ENCODE measurements around the gene TRAPPC4. TPM values are rescaled to one million over a fixed set of nuclear protein-coding genes. Genes with fewer than 3 reads are reported as not detected.
A peak's percentile ranks its signal among the peaks of the same experiment; 100 is the strongest.
"Not testable (repeated sequence)": the region's sequence is repeated elsewhere in the genome, so short reads cannot be mapped to it uniquely, and the experiment has no call there.

TRAPPC4 gene
- polyA plus RNA-seq, 5 donors, result 67.9 to 96.9 (median 72.4) TPM

GRCh38 chr11:119006656-119007055, 11.9 kb upstream of the TRAPPC4 start:
- no peak for DNase-seq

DNA sequence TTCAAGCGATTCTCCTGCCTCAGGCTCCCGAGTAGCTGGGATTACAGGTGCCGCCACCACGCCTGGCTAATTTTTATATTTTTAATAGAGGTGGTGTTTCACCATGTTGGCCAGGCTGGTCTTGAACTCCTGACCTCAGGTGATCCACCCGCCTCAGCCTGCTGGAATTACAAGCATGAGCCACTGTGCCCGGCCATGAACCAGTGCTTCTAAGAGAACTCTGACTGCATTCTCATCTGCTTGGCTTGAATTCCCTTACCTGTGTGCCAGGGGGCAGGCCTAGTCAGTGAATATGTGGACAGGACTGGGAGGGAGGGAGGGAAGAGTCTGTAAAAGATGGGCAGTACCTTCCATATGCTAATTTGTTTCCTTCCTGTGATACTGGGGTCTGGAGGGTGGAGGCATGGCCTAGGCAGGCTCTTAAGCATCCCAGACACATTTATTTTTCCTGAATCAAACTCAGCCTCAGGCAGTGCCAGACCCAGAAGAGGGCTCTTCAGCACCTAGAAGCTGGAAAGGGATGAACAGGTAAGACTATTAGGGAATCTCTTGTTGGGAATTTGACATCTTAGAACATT, 7.0 kb upstream of the TRAPPC4 start:
- no peak for DNase-seq

DNA sequence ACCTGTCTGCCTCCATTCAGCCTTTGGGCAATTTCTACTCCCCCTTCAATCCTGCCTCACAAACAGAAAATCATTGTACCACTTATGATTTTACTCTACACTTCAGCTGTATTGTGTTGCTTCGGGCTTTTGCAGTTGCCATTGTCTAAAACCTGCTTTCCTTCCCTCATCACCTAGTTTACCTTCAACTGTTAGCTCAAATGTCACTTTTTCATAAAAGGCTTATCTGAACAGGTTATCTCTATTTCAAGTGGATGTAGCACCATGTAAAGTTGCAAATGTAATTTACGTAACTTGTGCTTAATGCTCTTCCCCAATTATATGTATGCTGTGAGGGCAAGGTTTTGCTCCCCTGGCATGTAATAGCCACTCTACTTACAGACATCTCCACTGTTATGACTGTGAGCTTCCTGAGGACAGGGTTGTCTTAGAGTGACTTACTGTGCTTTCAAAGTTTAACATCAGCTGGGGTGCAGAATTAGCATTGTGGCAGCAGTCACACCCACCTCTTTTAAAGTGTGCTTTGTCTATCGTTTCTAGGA, 5.9 kb upstream of the TRAPPC4 start:
- DNase-seq, result no peak

- DNase-seq, result no peak
Measured at GRCh38 chr11:119014209-119014924, 4.2 kb upstream of the TRAPPC4 start.

- no peak for DNase-seq
Measured at GRCh38 chr11:119015054-119015611, 3.4 kb upstream of the TRAPPC4 start.

DNA sequence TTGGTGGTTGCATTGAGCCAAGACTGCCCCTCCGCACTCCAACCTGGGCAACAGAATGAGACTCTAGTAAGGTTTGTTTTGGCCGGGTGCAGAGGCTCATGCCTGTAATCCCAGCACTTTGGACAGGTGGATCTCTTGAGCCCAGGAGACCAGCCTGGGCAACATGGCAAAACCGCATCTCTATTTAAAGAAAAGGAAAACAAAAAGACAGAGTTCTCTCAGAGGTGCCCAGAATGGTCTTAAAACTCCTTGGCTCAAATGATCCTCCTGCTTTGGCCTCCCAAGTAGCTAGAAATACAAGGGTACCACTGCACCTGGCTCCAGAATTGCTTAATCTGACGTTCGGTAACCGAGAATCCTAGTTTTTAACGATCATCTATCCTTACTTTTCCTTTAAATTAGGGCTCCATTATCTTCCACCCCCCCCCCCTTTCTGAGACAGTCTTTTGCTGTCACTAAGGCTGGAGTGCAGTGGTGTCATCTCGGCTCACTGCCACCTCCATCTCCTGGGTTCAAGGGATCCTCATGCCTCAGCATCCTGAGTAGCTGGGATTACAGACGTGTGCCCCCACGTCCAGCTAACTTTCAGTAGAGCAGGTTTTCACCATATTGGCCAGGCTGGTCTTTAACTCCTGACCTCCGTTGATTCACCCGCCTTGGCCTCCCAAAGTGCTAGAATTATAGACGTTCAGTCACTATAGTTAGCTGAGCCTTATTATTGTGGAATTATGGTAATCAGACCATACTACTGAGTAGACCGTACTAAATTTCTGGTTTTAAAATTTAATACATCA, 2.2 kb upstream of the TRAPPC4 start:
- DNase-seq, result no peak

DNA sequence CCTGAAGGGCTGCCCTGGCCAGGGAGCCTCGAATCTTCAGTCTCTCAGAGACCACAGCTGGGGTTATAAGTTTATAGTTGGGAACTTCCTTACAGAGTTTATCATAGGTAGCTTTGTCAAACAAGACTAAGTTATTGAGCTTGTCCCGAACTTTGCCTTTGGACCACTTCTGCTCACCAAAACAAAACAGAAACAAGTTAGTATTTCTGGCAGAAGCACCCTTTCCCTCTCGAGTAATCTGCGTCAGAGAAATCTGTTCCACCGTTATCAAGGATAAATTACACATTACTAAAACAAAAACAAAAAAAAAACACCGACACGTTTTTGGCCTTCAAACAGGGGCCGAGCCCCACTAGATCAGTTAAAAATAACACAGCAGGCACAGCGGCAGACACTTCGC, 1.2 kb upstream of the TRAPPC4 start:
- DNase-seq, result not testable (repeated sequence)

DNA sequence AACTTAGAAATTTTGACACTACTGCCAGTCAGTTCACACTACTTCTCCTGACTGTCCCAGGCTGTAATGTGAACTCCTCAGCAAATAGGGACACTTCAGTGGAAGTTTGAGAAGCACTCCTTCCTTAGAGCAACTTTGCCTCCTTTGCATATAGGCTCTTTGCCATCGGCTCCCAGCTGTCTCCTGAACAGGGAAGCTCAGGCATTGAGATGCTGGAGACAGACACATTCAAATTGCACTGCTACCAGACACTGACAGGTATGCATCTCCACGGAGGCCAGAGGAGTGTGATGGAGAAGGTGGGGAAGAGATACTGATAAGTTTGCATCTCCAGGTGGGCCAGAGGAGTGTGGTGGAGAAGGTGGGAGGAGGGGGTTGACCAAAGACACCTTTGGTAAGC, 1.4 kb downstream of the TRAPPC4 start:
- DNase-seq, result no peak

GRCh38 chr11:119021631-119022030, 3.1 kb downstream of the TRAPPC4 start:
- no peak for DNase-seq

DNA sequence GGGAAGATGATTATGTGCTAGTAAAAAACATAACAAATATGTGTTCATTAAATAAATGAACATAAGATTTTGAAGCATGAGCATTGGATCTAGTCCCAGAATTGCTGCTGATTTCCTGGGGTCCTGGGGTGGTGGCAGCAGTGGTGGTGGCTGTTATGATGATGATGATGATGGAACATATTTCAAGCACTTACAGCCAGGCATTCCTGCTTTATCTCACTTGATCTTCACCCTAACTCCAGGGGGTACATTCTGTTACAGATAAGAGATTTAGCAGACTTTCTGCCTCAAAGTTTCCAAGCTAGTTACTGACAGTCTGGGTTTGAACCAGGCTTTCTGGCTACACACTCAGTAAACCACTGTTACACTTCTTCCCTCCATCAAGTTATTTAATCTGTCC, 5.2 kb downstream of the TRAPPC4 start:
- no peak for DNase-seq

GRCh38 chr11:119024430-119025098, 6.0 kb downstream of the TRAPPC4 start:
- no peak for DNase-seq

DNA sequence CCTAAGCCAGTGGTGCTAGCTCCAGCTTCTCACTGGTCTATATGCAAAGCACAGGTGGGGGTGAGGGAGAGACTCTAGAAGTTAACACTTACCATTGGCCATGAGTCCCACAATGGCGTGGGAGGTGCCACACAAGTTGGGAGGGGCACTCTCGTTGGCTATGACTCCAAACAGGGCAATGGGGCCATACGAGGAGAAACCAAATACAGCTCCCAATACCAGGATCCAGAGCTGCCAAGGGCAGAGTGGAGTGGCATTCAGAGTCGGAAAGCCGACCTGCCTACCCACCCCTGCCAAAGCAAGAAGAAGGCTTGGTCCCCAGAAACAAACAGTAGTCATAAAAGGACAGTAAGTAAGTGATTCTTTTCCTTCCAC, 6.5 kb downstream of the TRAPPC4 start:
- DNase-seq, result no peak

DNA sequence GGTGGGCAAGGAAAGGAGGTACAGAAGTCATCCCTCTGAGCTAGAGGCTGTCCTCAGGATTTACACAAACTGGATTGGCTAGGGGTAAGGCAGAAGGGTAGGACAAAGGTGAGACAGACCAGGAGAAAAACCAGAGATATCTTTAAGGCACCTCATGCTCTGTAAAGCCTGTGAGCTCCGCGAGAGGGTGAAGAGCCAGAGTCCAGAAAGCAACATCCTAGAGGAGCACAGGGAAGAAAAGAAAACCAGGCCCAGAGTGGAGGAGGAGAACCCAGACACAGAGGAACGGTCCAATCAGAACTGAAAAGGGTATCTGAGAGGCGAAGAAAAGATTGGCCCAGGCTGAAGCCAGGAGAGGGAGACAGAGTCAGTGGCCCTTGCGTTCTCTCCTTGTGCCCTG, 7.0 kb downstream of the TRAPPC4 start:
- DNase-seq, result no peak

DNA sequence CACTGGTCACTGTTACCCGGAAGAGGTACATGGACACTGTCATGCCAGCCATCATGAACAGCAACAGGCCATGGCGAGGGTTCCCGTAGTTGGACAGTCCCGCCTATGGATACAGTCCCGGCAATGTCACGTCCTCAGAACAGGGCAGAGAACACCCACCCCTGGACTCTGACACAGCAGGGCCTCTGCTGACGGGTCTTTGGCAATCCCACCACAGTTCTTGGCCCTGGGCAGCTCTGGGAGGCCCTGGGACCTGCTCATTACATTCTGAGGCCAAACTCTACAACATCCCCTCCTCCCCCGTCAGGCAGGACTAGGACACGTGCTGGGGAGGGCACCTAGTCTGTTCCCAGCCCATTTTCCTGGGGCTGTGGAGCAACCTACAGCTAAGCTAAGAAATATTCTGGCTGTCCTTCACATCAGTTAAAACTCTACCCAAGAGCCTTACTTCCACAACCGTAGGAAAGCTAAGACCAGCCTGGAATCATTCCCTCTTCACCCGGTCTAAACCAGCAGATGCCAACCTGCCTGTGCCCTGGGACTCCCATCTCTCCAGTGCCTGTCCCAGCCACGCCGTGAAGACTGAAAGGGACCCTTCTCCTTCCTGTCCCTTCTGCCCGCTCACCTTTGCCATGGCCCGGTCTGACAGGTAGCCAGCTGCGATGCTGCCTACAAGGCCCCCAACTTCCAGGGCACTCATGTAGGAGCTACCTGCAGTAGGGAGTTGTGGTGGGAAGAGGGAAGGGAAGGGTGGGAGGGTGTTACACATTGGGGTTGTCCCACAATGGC, 7.6 kb downstream of the TRAPPC4 start:
- DNase-seq, result no peak

DNA sequence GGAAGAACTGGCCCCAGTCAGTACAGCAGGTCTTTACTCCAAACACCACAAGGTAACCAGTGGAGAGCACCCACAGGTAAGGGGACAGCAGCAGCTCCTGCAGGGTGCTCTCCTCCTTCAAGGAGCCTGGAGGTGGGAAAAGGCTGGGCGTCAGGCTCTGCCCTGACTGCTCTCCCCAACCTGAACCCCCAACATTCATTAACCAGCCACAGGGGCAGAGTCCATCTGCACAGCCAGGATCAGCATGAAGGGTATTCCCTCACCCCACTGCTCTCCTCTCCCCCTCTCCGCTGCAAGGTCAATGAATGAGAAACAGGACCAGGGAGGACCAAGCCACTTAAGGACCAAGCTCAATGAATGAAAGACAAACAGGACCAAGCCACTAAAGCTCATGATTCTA, 8.4 kb downstream of the TRAPPC4 start:
- no peak for DNase-seq

GRCh38 chr11:119027561-119028345, 9.2 kb downstream of the TRAPPC4 start:
- DNase-seq, result no peak

- DNase-seq, result no peak
Measured at GRCh38 chr11:119028346-119029068, 9.9 kb downstream of the TRAPPC4 start.

GRCh38 chr11:119029069-119029339, 10.4 kb downstream of the TRAPPC4 start:
- DNase-seq, result no peak

GRCh38 chr11:119029340-119030028, 10.9 kb downstream of the TRAPPC4 start:
- peak in 1 of 2 donors; percentile 3 for DNase-seq

Measured in right lung (tissue), 5 donors.